Pulmonary artery endothelial cell (primary cell): ENCODE results near the gene SZRD1. TPM values are rescaled to one million over a fixed set of nuclear protein-coding genes. Genes with fewer than 3 reads are reported as not detected.
A peak's percentile ranks its signal among the peaks of the same experiment; 100 is the strongest.

ENCODE experiments used
- DNase-seq: peaks from one replicate; pipeline ENCODE4 v3.0.0-alpha.2; 2011; ENCODE audit warnings: low read depth, low spot score
- total RNA-seq: library from RNA; depleted of rRNA; stranded (reverse); fragments of >200 nt; gene quantifications from 2 replicates; pipeline ENCODE4 v1.2.3, GENCODE V29; 2014

Gene SZRD1
- total RNA-seq, 1 donor from 2014 or later, result 35.5 TPM

DNA sequence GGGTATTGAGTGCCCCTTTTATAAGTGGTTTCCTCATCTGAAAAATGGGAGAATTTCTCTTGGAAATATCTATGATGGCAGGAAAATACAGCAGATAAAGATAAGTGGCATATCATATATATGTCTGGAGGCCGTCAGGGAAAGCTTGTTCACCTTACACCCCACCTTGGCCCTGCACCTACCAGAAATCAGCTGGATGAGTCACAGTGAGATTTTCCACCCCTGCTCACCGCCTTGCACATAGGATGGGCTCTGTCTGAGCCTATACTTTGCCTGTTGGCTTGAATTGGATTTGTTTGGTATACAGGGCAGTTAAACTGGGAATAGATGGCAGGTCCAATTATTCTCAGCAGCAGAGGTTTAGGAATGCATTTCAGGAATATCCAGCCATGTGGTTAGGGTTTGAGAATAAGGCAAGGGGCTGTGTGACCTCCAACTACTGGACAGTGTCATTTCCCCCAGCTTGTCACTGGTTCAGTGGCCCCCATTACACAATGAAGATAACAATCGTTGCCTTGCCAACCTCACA, 70.0 kb downstream of the SZRD1 start, which contains the start of gene SPATA21:
Gene SPATA21 (minus strand): TSS at position 479 of the 529 bp plus-strand sequence. CDS start 6,053 bp downstream, outside the sequence.
- DNase-seq, result no peak

DNA sequence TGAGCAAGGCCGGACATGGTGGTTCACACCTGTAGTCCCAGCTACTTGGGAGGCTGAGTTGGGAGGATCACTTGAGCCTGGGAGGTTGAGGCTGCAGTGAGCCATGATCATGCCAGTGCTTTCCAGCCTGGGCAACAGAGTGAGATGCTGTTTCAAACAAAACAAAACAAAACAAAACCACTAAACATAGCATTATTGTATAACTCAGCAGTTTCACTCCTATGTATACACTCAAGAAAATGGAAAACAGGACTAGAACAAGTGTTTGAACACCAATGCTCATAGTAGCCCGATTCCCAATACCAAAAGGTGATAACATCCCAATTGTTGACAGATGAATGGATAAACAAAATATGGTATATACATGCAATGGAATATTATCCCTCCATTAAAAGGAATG, 71.5 kb downstream of the SZRD1 start:
- no peak for DNase-seq

DNA sequence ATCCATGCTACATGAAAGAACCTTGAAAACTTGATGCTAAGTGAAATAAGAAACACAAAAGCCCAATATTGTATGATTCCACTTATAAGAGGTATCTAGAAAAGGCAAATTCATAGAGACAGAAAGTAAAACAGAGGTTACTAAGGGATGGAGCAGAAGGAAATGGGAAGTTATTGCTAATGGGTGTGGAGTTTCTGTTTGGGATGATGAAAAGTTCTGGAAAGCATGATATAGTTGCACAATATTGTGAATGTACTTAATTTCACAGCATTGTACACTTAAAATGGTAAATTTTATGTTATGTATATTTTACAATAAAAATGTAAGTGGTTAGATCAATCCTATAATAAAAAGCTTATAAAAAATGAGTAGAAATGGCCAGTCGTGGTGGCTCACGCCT, 71.9 kb downstream of the SZRD1 start:
- DNase-seq, result no peak

DNA sequence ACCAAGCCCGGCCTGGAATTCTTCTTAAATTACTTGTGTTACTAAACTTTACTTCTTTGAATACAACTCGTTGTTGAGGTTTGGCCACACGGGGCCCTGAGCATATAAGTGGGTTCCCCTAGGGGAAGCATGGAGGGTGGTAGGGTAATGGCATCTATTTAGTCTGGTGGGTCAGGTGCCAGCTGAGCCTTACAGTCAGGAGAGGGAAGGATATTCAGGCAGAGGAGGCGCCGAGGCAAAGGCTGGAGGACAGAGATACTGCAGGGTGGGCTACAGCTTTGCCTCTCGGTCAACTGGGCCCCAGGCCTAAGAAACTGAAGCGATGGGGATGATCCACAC, 73.1 kb downstream of the SZRD1 start:
- DNase-seq, result no peak

DNA sequence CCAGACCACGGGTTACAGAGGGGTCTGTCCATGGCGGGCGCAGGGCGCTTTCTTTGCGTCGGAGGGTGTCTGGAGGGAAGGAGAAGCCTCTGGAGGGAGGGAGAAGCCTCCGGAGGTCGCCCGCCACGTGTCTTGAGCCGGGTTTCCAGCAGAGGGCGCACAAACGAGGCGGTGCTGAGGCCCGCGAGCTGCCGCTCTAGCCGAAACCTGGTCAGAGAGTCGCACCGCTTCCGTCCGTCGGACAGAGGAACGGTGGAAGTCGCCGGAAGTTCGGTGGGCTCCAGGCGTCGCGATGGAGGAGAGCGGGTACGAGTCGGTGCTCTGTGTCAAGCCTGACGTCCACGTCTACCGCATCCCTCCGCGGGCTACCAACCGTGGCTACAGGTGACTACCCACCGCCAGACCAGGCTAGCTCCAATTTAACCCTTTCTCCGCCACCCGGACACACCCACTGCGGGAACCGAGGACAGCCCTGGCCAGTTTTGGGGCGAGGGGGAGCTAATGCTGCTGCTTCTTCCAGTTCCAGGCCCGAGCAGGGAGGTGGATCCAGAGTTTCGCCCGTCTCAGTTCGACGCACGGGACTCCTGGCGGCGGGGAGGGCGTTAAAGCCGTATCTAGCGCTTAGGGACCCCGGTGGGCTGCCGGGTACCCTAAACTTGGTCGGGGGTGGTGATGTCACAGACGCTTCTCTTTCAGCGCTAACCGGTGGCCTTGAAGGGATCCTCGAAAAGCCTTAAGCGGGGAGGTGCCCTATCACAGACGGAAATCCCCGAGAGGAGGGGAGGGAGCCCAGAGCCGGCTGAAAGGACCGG, 73.6 kb downstream of the SZRD1 start, which contains the start of gene NECAP2:
Gene NECAP2 (plus strand): TSS at position 255 of the 812 bp plus-strand sequence. CDS start 38 bp downstream, at position 293.
- DNase-seq, result peak; percentile 73

DNA sequence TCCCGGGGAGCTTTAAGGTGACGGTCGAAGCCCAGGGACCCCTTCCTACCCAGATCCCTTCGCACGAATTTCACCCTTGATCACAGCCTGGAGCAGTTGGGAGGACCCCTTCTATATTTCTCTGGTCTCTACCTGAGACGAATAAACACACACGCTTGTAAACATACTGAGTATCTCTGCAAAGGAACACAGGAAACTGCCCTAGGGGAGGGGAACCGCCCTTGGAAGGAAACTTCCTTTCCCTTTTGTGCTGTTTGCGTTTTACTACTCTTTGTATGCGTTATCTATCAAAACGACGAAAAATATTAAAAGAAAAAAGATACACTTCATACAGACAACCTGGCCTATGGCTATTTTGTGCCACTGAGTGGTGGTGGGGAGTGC, 74.2 kb downstream of the SZRD1 start:
- DNase-seq, result no peak

DNA sequence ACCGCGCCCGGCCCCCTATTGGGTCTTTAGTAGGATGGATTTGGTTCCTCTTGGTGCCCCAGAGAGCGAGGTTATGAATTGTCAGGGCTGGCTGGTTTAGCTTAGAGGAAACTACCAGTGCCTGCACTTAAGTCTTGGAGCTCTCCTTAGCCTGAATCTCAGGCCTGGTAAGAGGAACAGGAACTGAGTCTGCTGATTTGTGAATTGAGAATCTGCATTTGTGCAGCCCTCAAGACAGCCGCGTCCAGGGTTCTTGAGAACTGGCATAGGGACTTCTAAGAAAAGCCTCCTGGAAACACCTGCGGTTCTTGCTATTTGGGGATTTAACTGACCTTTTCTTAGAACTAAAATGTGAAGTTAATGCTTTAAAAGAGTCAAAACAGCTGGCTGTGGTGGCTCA, 75.2 kb downstream of the SZRD1 start:
- DNase-seq, result no peak

DNA sequence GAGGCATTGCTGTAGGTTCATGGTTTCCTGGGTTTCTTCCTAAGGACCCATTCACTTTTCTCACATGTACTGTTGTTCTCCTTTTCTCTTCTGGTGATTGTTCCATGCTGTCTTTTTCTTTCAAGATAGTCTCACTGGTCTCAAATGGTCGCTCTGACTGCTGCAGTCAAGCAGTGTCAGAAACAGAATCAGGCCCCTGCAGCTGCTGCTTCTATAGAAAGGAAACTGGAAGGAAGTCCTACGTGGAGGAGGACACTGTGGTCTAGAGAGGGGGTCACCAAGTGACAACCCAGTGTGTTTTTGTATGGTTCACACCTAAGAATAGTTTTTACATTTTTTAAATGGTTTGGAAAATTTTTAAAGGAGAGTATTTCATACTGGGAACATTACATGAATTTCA, 75.9 kb downstream of the SZRD1 start:
- DNase-seq, result no peak

DNA sequence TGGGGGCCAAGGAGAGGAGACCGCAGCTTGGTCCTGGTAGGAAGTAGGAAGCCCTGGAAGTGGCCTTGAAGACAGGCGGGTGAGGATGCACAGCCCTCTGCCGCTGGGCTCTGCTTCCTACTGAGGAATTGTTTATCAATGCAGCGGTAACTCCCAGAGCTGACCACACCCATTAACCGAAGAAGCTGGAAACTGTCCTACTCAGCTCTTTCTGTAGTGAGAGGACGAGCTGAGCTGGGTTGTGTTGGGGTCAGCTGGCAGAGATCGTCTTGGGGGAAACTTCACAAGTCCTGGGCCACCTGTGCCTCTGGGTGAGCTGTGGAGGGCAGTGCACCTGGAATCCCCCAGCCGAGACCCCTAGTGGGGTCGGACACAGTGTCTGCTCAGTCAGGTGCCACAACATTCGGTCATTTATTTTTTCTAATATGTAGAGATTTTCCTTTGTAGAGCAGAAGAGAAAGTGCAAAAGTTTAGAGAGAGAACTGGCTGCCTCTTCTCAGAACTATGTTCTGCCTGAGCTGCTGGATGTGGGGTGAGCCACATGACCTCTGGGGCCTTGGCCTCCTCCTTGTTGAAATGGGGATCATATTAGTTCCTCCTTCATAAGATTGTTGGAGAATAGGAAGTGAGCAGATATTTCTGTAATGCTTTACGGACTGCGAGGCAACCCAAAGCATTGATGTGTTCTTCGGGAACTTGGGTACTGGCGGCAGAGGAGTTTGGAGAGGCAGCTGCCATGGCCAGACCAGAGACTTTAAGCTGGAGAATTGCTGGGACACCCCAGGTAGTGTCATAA, 77.1 kb downstream of the SZRD1 start:
- no peak for DNase-seq

DNA sequence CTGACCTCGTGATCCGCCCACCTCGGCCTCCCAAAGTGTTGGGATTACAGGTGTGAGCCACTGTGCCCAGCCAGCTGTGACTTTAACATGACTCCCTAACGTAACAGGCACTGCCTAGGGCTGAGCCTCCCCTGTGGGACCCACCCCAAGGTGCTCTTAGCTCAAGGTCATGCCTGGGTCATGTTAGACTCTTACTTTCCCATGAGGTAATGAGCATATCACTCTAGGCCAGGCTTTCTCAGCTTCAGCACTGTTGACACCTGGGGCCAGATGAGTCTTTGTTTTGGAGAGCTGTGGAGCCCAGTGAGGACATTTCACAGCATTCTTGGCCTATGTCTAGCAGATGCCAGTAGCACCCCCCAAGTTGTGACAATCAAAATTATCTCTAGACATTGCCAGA, 78.0 kb downstream of the SZRD1 start:
- DNase-seq, result no peak

DNA sequence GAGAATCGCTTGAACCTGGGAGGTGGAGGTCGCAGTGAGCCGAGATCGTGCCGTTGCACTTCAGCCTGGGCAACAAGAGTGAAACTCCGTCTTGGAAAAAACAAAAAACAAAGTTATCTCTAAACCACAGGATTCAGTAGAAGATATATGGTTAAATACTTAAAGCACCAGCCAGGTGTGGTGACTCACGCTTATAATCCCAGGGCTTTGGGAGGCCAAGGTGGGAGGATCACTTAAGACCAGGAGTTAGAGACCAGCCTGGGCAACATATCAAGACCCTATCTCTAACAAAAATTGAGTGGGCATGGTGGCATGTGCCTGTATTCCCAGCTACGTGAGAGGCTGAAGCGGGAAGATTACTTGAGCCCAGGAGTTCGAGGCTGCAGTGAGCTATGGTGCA, 79.1 kb downstream of the SZRD1 start:
- no peak for DNase-seq

DNA sequence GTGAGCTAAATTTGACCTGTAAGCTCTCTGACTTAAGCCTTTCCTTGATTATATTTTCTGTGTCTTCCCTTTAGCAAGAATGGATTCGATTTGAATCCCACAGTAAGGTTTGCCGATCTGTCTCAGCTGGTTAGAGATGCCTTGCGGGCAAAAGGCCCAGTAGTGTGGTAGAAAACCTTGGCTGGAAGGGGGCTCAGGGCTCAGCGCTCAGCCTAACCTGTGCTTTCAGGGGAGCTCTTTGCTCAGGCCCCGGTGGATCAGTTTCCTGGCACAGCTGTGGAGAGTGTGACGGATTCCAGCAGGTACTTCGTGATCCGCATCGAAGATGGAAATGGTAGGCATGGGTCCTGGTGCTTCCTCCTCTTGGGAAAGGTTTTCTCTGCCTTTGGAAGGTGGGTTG, 80.6 kb downstream of the SZRD1 start:
- DNase-seq, result no peak

Other genes starting within 250 kb of the SZRD1 start
- 103 and 130 TPM in 2 replicates for gene EPHA2, start 211.2 kb upstream of the SZRD1 start, total RNA-seq
- gene ARHGEF19, start 154.6 kb upstream of the SZRD1 start, total RNA-seq, result 4.0 TPM in 2 replicates
- gene CPLANE2, start 130.1 kb upstream of the SZRD1 start, total RNA-seq, result 10.3 and 11.9 TPM in 2 replicates
- gene FBXO42, start 14.8 kb upstream of the SZRD1 start, total RNA-seq, result 8.2 and 13.3 TPM in 2 replicates
- gene SPATA21, start 70.2 kb downstream of the SZRD1 start, total RNA-seq, result not detected in 2 replicates
- 162 and 187 TPM in 2 replicates for gene NECAP2, start 73.5 kb downstream of the SZRD1 start, total RNA-seq
- under 0.01 TPM in 2 replicates for gene RNU1-1, start 147.0 kb downstream of the SZRD1 start, total RNA-seq
- 20.2 and 28.8 TPM in 2 replicates for gene NBPF1, start 246.3 kb downstream of the SZRD1 start, total RNA-seq